GM12878 (cell line): Measurements from ENCODE around the gene NSUN7. TPM values are rescaled to one million over a fixed set of nuclear protein-coding genes. Genes with fewer than 3 reads are reported as not detected.

Source experiments
- ATAC-seq: fragments of 200-7000 bp; cut with Tn5 transposase; 3 replicates; pipeline ENCODE4 v1.9.1; 2020; ENCODE audit warnings: mild to moderate bottlenecking, moderate library complexity
- BruUV-seq: library from RNA; stranded (reverse); fragments of 400-500 nt; replicated peaks from 2 replicates; lab custom pipeline; 2021; lab: Mats Ljungman, UMichigan
- CTCF ChIA-PET: fragments of 300-600 bp; sonication (Branson Sonifier 250); formaldehyde crosslinking; extraction: SDS; loops from one replicate; lab custom pipeline; 2021; ENCODE audit warnings: inconsistent platforms; lab: Yijun Ruan, JAX
- POLR2A ChIA-PET: fragments of 350-600 bp; formaldehyde crosslinking; extraction: SDS; loops from one replicate; lab custom pipeline; 2021; ENCODE audit warnings: inconsistent platforms; lab: Charles Lee
- RAD21 ChIA-PET: fragments of 300-600 bp; sonication (Branson Sonifier 250); formaldehyde crosslinking; loops from one replicate; lab custom pipeline; 2023; ENCODE audit warnings: antibody characterized with exemption; ENCODE audit not compliant: unreplicated experiment; lab: Charles Lee
- SMC1A ChIA-PET: fragments of 300-600 bp; sonication (Branson Sonifier 250); formaldehyde crosslinking; loops from one replicate; lab custom pipeline; 2023; ENCODE audit not compliant: unreplicated experiment, uncharacterized antibody; lab: Charles Lee
- DNase-seq: peaks from one replicate; pipeline ENCODE4 v3.0.0-alpha.2; 2011; ENCODE audit warnings: low read depth, low spot score
- FAIRE-seq: peaks from 3 replicates; lab custom pipeline; 2011; peaks lifted over from hg19 to GRCh38; lab: Jason Lieb, UNC
- H2AFZ ChIP-seq: 2 replicates; pipeline ENCODE4 v1.6.0; 2011; ENCODE audit warnings: low read depth, low read length, control low read depth; ENCODE audit not compliant: control insufficient read depth
- H3K27ac ChIP-seq: 2 replicates; pipeline ENCODE4 v1.5.1; 2011; ENCODE audit warnings: control low read depth; ENCODE audit not compliant: control insufficient read depth, insufficient read depth
- H3K27me3 ChIP-seq, 2 experiments: replicated peaks in 1 of 2; 2 replicates each; pipeline versions ENCODE4 v1.6.0 to v1.6.1; 2011; ENCODE audit warnings: low read length in 1 of 2; ENCODE audit not compliant: control insufficient read depth in 2 of 2, insufficient read depth in 2 of 2
- H3K36me3 ChIP-seq, 2 experiments: 2 replicates each; pipeline ENCODE4 v1.5.1; 2011; ENCODE audit warnings: low read length in 1 of 2; ENCODE audit not compliant: control insufficient read depth in 2 of 2, insufficient read depth in 2 of 2
- H3K4me1 ChIP-seq: 2 replicates; pipeline ENCODE4 v1.6.1; 2011; ENCODE audit warnings: mild to moderate bottlenecking, low read length, moderate library complexity, mixed read lengths; ENCODE audit not compliant: control insufficient read depth, insufficient read depth
- H3K4me2 ChIP-seq: 2 replicates; pipeline ENCODE4 v1.6.0; 2011; ENCODE audit warnings: control low read depth; ENCODE audit not compliant: control insufficient read depth, insufficient read depth
- H3K4me3 ChIP-seq: fragments of 200-600 bp; sonication (generic); 2 replicates; pipeline ENCODE4 v1.5.1; 2016
- H3K79me2 ChIP-seq: 2 replicates; pipeline ENCODE4 v1.6.0; 2011; ENCODE audit warnings: low read length; ENCODE audit not compliant: control insufficient read depth, insufficient read depth
- H3K9ac ChIP-seq: 2 replicates; pipeline ENCODE4 v1.8.0; 2011; ENCODE audit warnings: low read length, control low read depth, mixed read lengths; ENCODE audit not compliant: control insufficient read depth, insufficient read depth
- H3K9me3 ChIP-seq: replicated peaks from 3 replicates; pipeline ENCODE4 v1.5.1; 2011; ENCODE audit warnings: mild to moderate bottlenecking, low read length; ENCODE audit not compliant: control insufficient read depth, insufficient read depth
- H4K20me1 ChIP-seq: 2 replicates; pipeline ENCODE4 v1.6.0; 2011; ENCODE audit not compliant: control insufficient read depth, insufficient read depth
- CHD2 ChIP-seq: IDR thresholded peaks from 2 replicates; pipeline ENCODE4 v1.6.1; 2011; ENCODE audit warnings: low read depth, low read length, improper control_type of control experiment, borderline replicate concordance
- EP300 ChIP-seq, 2 experiments: fragments of 150-350 bp in 1 of 2; IDR thresholded peaks; 2 replicates each; pipeline ENCODE4 v1.6.1; 2011 to 2012; ENCODE audit warnings: low read depth in 2 of 2, low read length in 2 of 2, borderline replicate concordance in 1 of 2, improper control_type of control experiment in 1 of 2, inconsistent platforms in 1 of 2; ENCODE audit not compliant: control insufficient read depth in 1 of 2
- HDAC6 ChIP-seq: fragments of 200-600 bp; sonication (generic); IDR thresholded peaks from one replicate; pipeline ENCODE4 v1.8.0; 2017; ENCODE audit warnings: antibody characterized with exemption; ENCODE audit not compliant: unreplicated experiment
- JUND ChIP-seq: IDR thresholded peaks from 2 replicates; pipeline ENCODE4 v1.6.1; 2012; ENCODE audit warnings: low read depth, mild to moderate bottlenecking, low read length, improper control_type of control experiment, moderate library complexity
- MYC ChIP-seq: IDR thresholded peaks from 2 replicates; pipeline ENCODE4 v1.6.1; 2011; ENCODE audit warnings: mild to moderate bottlenecking, low read length, moderate library complexity, inconsistent platforms; ENCODE audit not compliant: insufficient read depth, insufficient replicate concordance, insufficient read length, severe bottlenecking
- PAX5 ChIP-seq: IDR thresholded peaks from 2 replicates; pipeline ENCODE4 v1.6.1; 2011; ENCODE audit warnings: low read depth, low read length, borderline replicate concordance
- SUPT20H ChIP-seq: IDR thresholded peaks from 2 replicates; pipeline ENCODE4 v1.6.1; 2011; ENCODE audit warnings: low read depth, mild to moderate bottlenecking, low read length, moderate library complexity, borderline replicate concordance; ENCODE audit not compliant: control insufficient read depth
- WRNIP1 ChIP-seq: IDR thresholded peaks from 2 replicates; pipeline ENCODE4 v1.6.1; 2011; ENCODE audit warnings: low read depth, low read length, improper control_type of control experiment, borderline replicate concordance
- WGBS: methylation state at CpG from one replicate; pipeline ENCODE4 v1.1.6; 2016; ENCODE audit warnings: low lambda C conversion rate; ENCODE audit not compliant: insufficient replicate concordance, insufficient coverage; ENCODE audit errors: missing lambda C conversion rate; 5-methylcytosine and 5-hydroxymethylcytosine counted together
- in situ Hi-C: fragments of 300-500 bp; cut with MboI; formaldehyde crosslinking; loops from 9 replicates; pipeline ENCODE4 v1.14.3; 2018; ENCODE audit warnings: mixed read lengths
- intact Hi-C: fragments of 100-400 bp; cut with micrococcal nuclease; formaldehyde crosslinking; loops from one replicate; pipeline ENCODE4 v1.14.2; 2022; ENCODE audit not compliant: unreplicated experiment
- polyA plus RNA-seq, 11 experiments: library from polyadenylated mRNA; depleted of rRNA in 4 of 11; unstranded in 6 of 11; stranded (reverse) in 5 of 11; fragments of >200 nt; fragmentation: Nextera tagmentation in 4 of 11; fragmentation: Illumina TruSeq in 1 of 11; extraction: Ambion mirVana in 4 of 11; extraction: Trizol in 1 of 11; gene quantifications; 1 replicate in 1 of 11; 2 replicates in 10 of 11; pipeline versions ENCODE4 v1.2.1 to v1.2.3, GENCODE V29; 2011 to 2016; ENCODE audit warnings: inconsistent platforms in 2 of 11, missing spikeins in 2 of 11, low read depth in 1 of 11
- total RNA-seq, 4 experiments: library from RNA; depleted of rRNA in 3 of 4; stranded (reverse); fragments of >200 nt in 3 of 4; fragmentation: Illumina TruSeq in 1 of 4; extraction: Trizol in 1 of 4; gene quantifications; 2 replicates each; pipeline versions ENCODE4 v1.2.1 to v1.2.3, GENCODE V29; 2013 to 2021
- TF ChIP-seq, protein P1 (sequence below): fragments of 450-650 bp; IDR thresholded peaks from 2 replicates; pipeline ENCODE4 v1.6.1; 2017; ENCODE audit warnings: mild to moderate bottlenecking
- TF ChIP-seq, protein P2 (sequence below): fragments of 450-650 bp; IDR thresholded peaks from 2 replicates; pipeline ENCODE4 v1.6.1; 2017; ENCODE audit warnings: mild to moderate bottlenecking, low read depth, inconsistent platforms; ENCODE audit not compliant: poor library complexity, severe bottlenecking
- TF ChIP-seq, protein P3 (sequence below): fragments of 450-650 bp; IDR thresholded peaks from 2 replicates; pipeline ENCODE4 v1.6.1; 2017; ENCODE audit warnings: borderline replicate concordance

The NSUN7 gene
- total and polyA plus RNA-seq, 10 of the 15 experiments (the other 5 are each of a cell fraction or from before 2014, with no cell fraction given), result 0.02 to 0.21 (median 0.15) TPM; not detected in 3

DNA sequence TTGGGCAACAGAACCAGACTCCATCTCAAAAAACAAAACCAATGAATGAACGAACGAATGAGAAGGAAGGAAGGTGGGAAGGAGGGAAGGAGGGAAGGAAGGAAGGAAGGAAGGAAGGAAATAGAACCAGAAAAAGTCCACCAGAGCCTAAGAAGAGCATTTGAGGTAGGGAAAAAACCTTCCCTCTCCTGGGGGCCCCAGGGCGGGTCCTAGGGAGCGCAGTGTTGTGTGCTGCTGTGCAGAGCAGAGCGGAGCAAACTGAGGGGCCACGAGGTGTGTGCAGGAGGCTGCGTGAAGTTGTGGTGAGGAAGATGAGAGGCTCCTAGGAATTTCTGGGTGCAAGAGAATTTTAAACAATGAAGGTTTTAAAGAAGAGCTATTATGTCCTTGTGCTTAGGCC is 16.0 kb upstream of the NSUN7 start (continued):
- TF ChIP-seq, protein P1, sequence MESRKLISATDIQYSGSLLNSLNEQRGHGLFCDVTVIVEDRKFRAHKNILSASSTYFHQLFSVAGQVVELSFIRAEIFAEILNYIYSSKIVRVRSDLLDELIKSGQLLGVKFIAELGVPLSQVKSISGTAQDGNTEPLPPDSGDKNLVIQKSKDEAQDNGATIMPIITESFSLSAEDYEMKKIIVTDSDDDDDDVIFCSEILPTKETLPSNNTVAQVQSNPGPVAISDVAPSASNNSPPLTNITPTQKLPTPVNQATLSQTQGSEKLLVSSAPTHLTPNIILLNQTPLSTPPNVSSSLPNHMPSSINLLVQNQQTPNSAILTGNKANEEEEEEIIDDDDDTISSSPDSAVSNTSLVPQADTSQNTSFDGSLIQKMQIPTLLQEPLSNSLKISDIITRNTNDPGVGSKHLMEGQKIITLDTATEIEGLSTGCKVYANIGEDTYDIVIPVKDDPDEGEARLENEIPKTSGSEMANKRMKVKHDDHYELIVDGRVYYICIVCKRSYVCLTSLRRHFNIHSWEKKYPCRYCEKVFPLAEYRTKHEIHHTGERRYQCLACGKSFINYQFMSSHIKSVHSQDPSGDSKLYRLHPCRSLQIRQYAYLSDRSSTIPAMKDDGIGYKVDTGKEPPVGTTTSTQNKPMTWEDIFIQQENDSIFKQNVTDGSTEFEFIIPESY, result no peak

DNA sequence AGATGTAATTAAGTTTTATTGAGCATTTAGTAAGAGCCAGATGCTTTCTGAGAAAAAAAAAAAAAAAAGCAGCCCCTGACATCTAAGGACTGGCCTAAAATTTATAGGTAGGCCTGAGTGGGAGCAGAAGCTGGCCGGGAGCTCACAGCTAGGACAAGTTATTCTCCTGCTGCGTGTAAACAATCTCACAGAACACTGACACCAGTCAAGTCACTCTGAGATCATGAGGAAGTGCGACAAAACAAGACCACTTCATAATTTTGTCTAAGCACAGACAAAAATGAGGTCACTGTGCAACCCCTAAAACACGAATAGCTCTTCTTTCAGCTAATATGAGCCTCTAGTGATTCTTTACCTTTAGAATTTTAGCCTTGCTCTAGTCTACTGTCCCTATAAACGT is 15.3 kb upstream of the NSUN7 start:
- H3K4me3 ChIP-seq, result no peak overlapping the region
- no peaks in the 10 kb centered on the region for H3K9me3 ChIP-seq
- 48% methylated on average over 5 of the region's 5 CpGs for WGBS
- intact Hi-C loops, result loop anchor here (10.0 kb wide), 1 partner anchor 480 kb away; the partner anchor contains the start of gene APBB2
- 0 out of 2 replicates have a peak, but pooled peaks cover 3% of the 10 kb centered on the region for H3K4me1 ChIP-seq
- ATAC-seq (no peak), FAIRE-seq (no peak)
- no peaks in the 10 kb centered on the region for H3K79me2 ChIP-seq
- H3K36me3 ChIP-seq, result no peaks in the 10 kb centered on the region
- in situ Hi-C loops, result loop anchor here (5.0 to 10.0 kb wide), 2 partner anchors 108 to 480 kb away; partner anchors contain the start of gene APBB2
- no peak overlapping the region for H3K9ac ChIP-seq
- no peak overlapping the region for H2AFZ ChIP-seq
- ChIA-PET CTCF (interaction anchor here (0.6 to 8.6 kb wide), 14 partner anchors 15 to 1265 kb away, joined by 3 to 224 read pairs (median 4); no protein-coding TSS in a partner anchor), POLR2A (interaction anchor here (0.6 to 0.7 kb wide), 3 partner anchors 189 to 350 kb away, joined by 3 to 5 read pairs (median 4); no protein-coding TSS in a partner anchor), RAD21 (interaction anchor here (0.6 to 3.9 kb wide), 12 partner anchors 78 to 677 kb away, joined by 3 to 17 read pairs (median 4); no protein-coding TSS in a partner anchor)
- H3K4me2 ChIP-seq, result no peak overlapping the region
- H3K27ac ChIP-seq, result no peak overlapping the region
- BruUV-seq, result no TSS peak
- no peaks in the 10 kb centered on the region for H4K20me1 ChIP-seq
- no peaks in the 10 kb centered on the region for H3K27me3 ChIP-seq
- TF ChIP-seq HDAC6 (no peak), EP300 (IDR thresholded peaks at IDR 0.05; ENCODE audit: borderline replicate concordance in 1 of 2, control insufficient read depth in 1 of 2, low read depth in 2 of 2, low read length in 2 of 2) (no peak), MYC (no peak), SUPT20H (no peak), PAX5 (no peak), WRNIP1 (no peak), CHD2 (no peak), JUND (no peak)
- TF ChIP-seq, protein P2, sequence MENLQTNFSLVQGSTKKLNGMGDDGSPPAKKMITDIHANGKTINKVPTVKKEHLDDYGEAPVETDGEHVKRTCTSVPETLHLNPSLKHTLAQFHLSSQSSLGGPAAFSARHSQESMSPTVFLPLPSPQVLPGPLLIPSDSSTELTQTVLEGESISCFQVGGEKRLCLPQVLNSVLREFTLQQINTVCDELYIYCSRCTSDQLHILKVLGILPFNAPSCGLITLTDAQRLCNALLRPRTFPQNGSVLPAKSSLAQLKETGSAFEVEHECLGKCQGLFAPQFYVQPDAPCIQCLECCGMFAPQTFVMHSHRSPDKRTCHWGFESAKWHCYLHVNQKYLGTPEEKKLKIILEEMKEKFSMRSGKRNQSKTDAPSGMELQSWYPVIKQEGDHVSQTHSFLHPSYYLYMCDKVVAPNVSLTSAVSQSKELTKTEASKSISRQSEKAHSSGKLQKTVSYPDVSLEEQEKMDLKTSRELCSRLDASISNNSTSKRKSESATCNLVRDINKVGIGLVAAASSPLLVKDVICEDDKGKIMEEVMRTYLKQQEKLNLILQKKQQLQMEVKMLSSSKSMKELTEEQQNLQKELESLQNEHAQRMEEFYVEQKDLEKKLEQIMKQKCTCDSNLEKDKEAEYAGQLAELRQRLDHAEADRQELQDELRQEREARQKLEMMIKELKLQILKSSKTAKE, result no peak
- TF ChIP-seq, protein P3, sequence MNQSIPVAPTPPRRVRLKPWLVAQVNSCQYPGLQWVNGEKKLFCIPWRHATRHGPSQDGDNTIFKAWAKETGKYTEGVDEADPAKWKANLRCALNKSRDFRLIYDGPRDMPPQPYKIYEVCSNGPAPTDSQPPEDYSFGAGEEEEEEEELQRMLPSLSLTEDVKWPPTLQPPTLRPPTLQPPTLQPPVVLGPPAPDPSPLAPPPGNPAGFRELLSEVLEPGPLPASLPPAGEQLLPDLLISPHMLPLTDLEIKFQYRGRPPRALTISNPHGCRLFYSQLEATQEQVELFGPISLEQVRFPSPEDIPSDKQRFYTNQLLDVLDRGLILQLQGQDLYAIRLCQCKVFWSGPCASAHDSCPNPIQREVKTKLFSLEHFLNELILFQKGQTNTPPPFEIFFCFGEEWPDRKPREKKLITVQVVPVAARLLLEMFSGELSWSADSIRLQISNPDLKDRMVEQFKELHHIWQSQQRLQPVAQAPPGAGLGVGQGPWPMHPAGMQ, result no peak
- TF ChIP-seq, all 136 proteins: peak for 0
- SMC1A ChIA-PET, result interaction anchor here (0.6 to 7.7 kb wide), 7 partner anchors 11 to 1715 kb away, joined by 3 to 133 read pairs (median 4); no protein-coding TSS in a partner anchor
- DNase-seq, result no peak
